EH (cell line): ENCODE results near the gene DDX41.

Experiments
- DNase-seq: peaks from one replicate; pipeline ENCODE4 v3.0.0-alpha.2; 2015; ENCODE audit warnings: low read depth

Gene DDX41

GRCh38 chr5:177513500-177513899 lies 3.3 kb downstream of the DDX41 start:
- DNase-seq = no peak

DNA sequence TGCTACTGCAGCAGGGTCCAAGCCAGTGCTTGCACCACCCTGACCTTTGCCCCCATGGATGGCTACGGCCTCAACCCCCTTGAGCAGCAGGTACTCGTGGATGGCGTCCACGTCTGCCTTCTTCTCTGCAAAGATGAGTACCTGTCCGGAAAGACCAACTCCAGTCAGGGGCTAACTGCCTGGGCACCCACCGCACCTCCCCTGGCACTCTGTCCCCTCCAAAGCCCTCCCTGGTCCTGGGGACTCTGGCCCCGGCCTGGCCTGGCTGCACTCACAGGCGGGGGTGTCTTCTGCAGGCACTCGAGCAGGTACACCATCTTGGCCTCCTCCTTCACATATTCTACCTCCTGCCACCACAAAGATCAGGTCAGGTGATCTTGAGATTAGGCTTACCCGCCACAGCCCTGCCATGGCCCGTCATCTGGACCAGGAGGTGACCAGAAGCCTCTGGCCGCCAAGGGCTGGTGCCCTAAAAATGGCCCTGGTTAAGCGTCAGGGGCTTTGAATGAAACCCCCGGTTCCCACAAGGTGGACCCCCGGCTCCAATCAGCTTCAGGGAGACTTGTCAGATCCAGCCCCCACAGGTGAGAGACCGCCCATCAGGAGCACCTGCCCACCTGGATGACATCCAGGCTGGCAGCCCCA lies 3.9 kb downstream of the DDX41 start:
- no peak for DNase-seq

DNA sequence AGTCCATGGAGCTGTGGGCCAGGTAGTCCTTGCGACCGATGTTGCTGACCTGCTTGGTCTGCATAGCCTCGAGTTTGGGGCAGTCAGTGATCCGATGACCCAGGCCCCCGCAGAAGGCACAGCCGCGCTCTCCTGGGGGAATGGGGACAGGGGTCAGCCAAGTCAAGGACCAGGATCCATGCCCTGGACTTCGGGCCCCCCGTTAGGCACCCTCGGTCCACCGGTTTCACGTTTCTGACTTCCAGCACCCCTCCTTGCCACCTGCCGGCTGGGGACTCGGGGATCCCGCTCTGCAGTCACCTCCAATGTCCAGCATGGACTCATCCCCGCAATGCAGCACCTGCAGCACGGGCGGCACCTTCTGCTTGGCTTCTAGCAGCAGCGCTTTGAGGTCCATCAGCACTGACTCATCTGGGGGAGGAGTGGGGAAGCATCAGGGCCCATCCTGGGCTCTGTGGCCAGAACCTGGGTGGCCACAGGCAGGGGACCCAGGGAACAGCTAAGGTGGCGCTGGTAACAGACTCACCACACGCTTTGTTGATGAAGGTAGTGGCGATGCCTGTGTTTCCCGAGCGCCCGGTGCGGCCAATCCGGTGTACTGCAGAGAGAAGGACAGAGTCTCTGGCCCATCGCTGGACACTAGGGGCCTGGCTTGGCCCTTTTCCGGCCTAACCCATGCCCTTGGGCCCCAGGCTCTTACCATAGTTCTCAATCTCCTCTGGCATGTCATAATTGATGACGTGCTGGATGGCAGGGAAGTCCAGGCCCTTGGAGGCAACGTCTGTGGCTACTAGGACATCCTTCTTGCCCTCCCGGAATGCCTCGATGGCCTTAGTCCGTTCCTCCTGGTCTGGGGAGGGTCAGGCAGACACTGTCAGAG lies 4.7 kb downstream of the DDX41 start:
- no peak for DNase-seq

DNA sequence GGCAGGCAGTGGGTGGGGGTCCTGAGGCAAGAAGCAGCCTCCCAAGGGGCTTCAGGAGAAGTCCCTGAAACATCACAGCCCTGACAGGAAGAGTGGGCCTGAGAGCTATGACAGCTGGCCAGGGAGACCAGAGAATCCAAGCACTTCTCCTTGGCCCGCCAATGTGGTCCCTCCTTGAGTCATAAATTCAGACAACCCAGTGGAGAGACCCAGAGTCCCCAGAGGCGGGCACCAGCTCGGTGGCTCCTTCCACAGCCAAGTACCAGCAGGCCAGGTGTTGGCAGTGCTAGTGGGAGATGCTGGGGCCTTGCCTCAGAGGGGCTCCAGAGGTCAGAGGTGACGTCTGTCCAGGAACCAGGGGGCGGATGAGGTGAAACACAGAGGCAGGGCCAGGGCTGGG lies 5.6 kb downstream of the DDX41 start:
- no peak for DNase-seq

- no peak for DNase-seq
Measured at GRCh38 chr5:177510567-177511053, 6.2 kb downstream of the DDX41 start.

- DNase-seq = no peak
Measured at GRCh38 chr5:177509991-177510566, 6.7 kb downstream of the DDX41 start.

DNA sequence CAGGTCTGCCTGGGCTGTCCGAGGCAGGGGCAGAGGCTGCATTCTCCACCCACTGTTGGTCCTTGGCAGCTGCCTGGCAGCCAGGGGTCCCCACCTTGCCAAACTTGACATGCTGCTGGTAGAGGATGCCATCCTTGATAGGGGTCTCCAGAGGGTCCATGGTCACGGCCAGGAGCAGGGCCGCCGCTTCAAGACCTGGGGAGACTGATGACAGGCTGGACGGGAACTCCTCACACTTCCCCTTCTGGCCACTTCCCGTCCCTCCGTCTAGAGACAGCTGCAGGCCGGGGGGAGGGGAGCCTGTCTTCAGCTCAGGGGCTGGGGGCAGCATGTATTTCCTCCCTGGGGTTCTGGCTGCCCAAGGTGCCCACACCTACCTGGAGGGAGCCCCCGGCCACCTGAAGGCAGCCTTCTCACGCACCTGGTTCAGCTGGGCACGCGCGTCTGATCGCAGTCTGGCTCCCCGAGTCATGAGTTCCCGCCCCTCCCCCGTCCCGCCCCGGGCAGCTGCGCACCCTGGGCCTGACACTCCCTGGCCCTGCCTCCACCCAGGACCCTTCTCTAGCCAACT lies 7.3 kb downstream of the DDX41 start, which contains the start of gene DOK3:
Gene DOK3, minus strand, starts transcription at position 446 of the 571 bp plus-strand sequence. Its CDS starts 286 bp downstream, at position 160.
- DNase-seq = no peak

GRCh38 chr5:177508837-177509236 lies 7.9 kb downstream of the DDX41 start:
- DNase-seq = no peak

GRCh38 chr5:177508221-177508611 lies 8.5 kb downstream of the DDX41 start:
- DNase-seq = no peak

GRCh38 chr5:177507596-177508220 lies 9.1 kb downstream of the DDX41 start:
- DNase-seq = no peak

- DNase-seq = peak; percentile 22
Measured at GRCh38 chr5:177507165-177507564, 9.6 kb downstream of the DDX41 start.

- no peak for DNase-seq
Measured at GRCh38 chr5:177505075-177505474, 11.7 kb downstream of the DDX41 start.

DNA sequence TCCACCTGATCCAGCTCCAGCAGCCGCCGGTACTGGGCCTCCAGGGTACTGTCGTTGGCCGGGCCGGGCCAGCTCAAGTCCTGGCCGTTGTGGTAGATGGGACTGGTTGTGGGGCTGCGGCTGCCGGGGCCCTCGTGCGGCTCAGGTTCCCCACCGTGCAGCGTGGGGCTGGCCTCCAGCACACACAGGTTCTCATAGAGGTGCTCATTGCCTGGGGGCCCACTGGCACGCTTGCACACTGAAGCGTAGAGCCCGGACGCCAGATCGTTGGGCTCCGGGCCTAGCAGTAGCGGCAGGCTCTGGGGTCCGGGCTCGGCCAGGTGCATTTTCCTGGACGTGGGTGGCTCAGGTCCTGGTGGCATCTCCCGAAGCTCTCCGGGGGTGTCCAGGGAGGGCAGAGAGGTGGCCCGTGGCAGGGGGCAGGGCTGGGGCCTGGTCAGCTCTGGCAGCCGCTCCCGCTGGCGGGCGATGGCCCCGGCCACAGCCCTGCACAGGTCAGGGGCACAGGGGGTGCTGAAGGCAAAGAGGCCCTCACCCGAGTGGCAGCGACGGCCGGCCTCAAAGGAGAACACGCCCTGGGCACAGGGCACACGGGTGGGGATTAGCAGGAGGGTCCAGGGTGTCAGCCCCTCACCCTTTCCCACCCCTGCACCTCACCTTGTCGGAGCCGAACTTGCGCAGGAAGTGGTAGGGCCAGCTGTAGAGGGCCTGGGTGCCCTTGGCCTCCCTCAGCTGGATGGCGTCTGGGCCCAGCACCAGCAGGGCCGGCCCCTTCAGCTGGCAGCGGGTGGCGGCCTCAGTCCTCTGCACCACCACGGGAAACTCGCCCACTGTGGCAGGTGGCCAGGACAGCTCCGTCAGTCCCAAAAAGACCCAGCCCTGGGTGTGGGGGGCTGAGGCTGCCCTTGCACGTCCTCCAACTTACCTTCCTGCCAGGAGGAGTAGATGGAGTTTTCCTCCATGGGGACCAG lies 12.4 kb downstream of the DDX41 start:
- DNase-seq = no peak

DNA sequence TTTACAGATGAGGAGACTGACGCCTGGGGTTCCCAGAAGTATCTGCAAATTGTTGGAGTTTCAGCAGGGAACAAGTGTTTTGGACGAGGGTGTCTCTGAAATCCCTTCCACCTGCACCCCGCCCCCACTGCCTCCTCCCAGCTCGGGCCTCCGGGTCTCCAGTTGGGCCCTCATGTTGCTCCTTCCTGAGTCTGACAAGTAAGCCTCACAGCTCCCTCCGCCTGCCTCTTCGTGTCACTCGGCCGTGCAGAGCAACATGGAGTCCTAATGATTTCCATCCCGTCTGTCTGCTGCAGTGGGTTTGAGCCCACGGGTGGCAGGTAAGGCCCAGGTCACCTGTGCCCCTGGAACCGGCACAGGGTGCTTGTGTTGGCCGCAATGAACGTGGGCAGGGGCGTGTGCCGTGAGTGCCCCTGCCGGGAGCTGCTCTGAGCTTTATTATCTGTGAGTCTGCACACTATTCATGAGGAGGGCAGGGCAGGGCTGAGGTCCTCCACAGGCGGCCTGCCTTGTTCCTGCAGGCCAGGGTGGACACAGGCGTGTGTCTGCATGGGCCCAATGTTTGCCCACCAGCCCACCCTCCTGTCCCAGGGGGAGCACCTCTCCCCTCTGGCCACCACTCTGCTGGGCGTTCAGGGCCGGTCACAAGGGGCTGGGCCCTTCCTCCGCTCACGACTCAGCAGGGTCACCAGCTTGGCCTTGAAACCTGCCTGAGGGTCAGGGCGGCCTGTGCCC lies 13.2 kb downstream of the DDX41 start:
- DNase-seq = no peak

GRCh38 chr5:177502886-177503285 lies 13.9 kb downstream of the DDX41 start:
- DNase-seq = no peak

GRCh38 chr5:177501874-177502678 lies 14.7 kb downstream of the DDX41 start:
- no peak for DNase-seq

- peak; percentile 85 for DNase-seq
Measured at GRCh38 chr5:177500685-177501522, 15.9 kb downstream of the DDX41 start.

DNA sequence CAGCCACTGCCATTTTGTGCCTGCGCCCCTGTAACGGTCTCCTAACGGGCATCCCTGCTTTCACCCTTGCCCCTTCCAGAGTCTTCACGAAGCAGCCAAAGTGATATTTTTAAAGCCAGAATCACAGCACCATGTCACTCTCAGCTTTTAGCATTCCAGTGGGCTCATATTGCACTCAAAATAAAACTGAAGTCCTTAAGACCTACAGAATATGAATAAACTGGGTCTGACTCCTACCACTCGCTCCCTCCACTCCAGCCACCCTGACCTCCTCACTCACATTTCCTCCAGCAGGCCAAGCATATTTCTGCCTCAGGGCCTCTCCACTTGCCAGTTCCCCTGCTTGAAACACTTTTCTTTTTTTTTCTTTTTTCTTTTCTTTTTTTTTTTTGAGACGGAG lies 16.9 kb downstream of the DDX41 start:
- DNase-seq = peak; percentile 47
